Measurements from ENCODE around the gene SLC45A3. TPM values are rescaled to one million over a fixed set of nuclear protein-coding genes. Genes with fewer than 3 reads are reported as not detected.
A peak's percentile ranks its signal among the peaks of the same experiment; 100 is the strongest.

The SLC45A3 gene
- total and polyA plus RNA-seq, 2 experiments from 2014 or later = 3.8 to 10.4 TPM

GRCh38 chr1:205711105-205712048, 31.1 kb upstream of the SLC45A3 start:
- TF ChIP-seq CTCF (IDR thresholded peaks at IDR 0.05; ENCODE audit: low read depth, low read length) = peak; percentile 86
- H3K4me3 ChIP-seq = no peak overlapping the region
- H3K9me3 ChIP-seq (ENCODE audit: low read depth) = no peaks in the 10 kb centered on the region
- peak; percentile 89 to 91 for DNase-seq (ENCODE audit: low read depth in 1 of 2, low spot score in 1 of 2)
- H3K36me3 ChIP-seq = peaks cover 15% of the 10 kb centered on the region
- peaks cover 6% of the 10 kb centered on the region for H3K4me1 ChIP-seq (ENCODE audit: low read depth)
- peak overlapping the region; percentile 40 for H3K27ac ChIP-seq
- H3K27me3 ChIP-seq = no peaks in the 10 kb centered on the region

GRCh38 chr1:205710201-205711062, 30.1 kb upstream of the SLC45A3 start:
- Histone ChIP-seq H3K27ac (no peak overlapping the region), H3K4me3 (no peak overlapping the region), H3K9me3 (ENCODE audit: low read depth) (no peaks in the 10 kb centered on the region), H3K36me3 (peaks cover 7% of the 10 kb centered on the region), H3K4me1 (ENCODE audit: low read depth) (peaks cover 6% of the 10 kb centered on the region), H3K27me3 (no peaks in the 10 kb centered on the region)
- DNase-seq (ENCODE audit: low read depth in 1 of 2, low spot score in 1 of 2) = no peak
- TF ChIP-seq CTCF (IDR thresholded peaks at IDR 0.05; ENCODE audit: low read depth, low read length) = no peak

- Histone ChIP-seq H3K36me3 (no peaks in the 10 kb centered on the region), H3K27ac (no peak overlapping the region), H3K4me3 (no peak overlapping the region), H3K27me3 (no peaks in the 10 kb centered on the region), H3K9me3 (ENCODE audit: low read depth) (no peaks in the 10 kb centered on the region), H3K4me1 (ENCODE audit: low read depth) (peaks cover 6% of the 10 kb centered on the region)
- no peak for TF ChIP-seq CTCF (IDR thresholded peaks at IDR 0.05; ENCODE audit: low read depth, low read length)
- no peak for DNase-seq (ENCODE audit: low read depth in 1 of 2, low spot score in 1 of 2)
Observed at GRCh38 chr1:205709640-205710039, 29.3 kb upstream of the SLC45A3 start.

- Histone ChIP-seq H3K4me1 (ENCODE audit: low read depth) (peaks cover 6% of the 10 kb centered on the region), H3K4me3 (no peak overlapping the region), H3K9me3 (ENCODE audit: low read depth) (no peaks in the 10 kb centered on the region), H3K36me3 (no peaks in the 10 kb centered on the region), H3K27ac (no peak overlapping the region), H3K27me3 (no peaks in the 10 kb centered on the region)
- DNase-seq (ENCODE audit: low read depth in 1 of 2, low spot score in 1 of 2) = peak in 1 of 2 donors; percentile 77
- no peak for TF ChIP-seq CTCF (IDR thresholded peaks at IDR 0.05; ENCODE audit: low read depth, low read length)
Observed at GRCh38 chr1:205709059-205709398, 28.7 kb upstream of the SLC45A3 start.

- H3K4me3 ChIP-seq = no peak overlapping the region
- peaks cover 6% of the 10 kb centered on the region for H3K4me1 ChIP-seq (ENCODE audit: low read depth)
- no peak for TF ChIP-seq CTCF (IDR thresholded peaks at IDR 0.05; ENCODE audit: low read depth, low read length)
- H3K27me3 ChIP-seq = no peaks in the 10 kb centered on the region
- no peaks in the 10 kb centered on the region for H3K9me3 ChIP-seq (ENCODE audit: low read depth)
- peak in 1 of 2 donors; percentile 73 for DNase-seq (ENCODE audit: low read depth in 1 of 2, low spot score in 1 of 2)
- H3K36me3 ChIP-seq = no peaks in the 10 kb centered on the region
- peak overlapping the region; percentile 13 for H3K27ac ChIP-seq
Observed at GRCh38 chr1:205706601-205707502, 26.5 kb upstream of the SLC45A3 start.
